B cell (primary cell): ENCODE results near the gene GNG2.

ENCODE experiments used
- EZH2 ChIP-seq: IDR thresholded peaks from 2 replicates; pipeline ENCODE4 v1.6.1; 2012; ENCODE audit warnings: borderline replicate concordance, low read depth, mild to moderate bottlenecking, moderate library complexity, low read length; ENCODE audit not compliant: insufficient read depth, poor library complexity, severe bottlenecking
- TF ChIP-seq, protein P1 (sequence below): fragments of 200-600 bp; IDR thresholded peaks from one replicate; pipeline ENCODE4 v1.8.0; 2022; ENCODE audit warnings: antibody characterized with exemption, mild to moderate bottlenecking

DNA sequence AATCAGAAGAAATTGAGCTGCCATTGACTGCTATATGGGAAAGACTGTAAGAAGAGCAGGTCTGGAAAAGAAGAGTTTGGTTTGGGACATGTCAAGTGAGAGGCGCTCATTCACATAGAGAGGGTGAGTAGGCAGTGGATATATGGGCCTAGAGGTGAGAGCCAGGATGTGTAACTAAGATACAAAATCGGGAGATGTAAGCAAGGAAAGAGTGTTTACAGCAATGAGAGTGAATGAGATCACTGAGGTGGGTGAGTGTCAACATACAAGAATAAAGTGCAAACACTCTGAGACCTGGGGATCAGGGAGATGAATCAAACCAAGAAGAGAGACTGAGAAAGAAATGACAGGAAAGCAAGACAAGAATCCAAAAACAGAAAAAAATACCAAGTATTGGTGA lies 70.9 kb downstream of the GNG2 start:
- TF ChIP-seq EZH2, result no peak
- TF ChIP-seq, protein P1, sequence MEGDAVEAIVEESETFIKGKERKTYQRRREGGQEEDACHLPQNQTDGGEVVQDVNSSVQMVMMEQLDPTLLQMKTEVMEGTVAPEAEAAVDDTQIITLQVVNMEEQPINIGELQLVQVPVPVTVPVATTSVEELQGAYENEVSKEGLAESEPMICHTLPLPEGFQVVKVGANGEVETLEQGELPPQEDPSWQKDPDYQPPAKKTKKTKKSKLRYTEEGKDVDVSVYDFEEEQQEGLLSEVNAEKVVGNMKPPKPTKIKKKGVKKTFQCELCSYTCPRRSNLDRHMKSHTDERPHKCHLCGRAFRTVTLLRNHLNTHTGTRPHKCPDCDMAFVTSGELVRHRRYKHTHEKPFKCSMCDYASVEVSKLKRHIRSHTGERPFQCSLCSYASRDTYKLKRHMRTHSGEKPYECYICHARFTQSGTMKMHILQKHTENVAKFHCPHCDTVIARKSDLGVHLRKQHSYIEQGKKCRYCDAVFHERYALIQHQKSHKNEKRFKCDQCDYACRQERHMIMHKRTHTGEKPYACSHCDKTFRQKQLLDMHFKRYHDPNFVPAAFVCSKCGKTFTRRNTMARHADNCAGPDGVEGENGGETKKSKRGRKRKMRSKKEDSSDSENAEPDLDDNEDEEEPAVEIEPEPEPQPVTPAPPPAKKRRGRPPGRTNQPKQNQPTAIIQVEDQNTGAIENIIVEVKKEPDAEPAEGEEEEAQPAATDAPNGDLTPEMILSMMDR, result no peak
